HG03342 (cell line): ENCODE measurements around the gene HEMGN.
"Not testable (repeated sequence)": the region's sequence is repeated elsewhere in the genome, so short reads cannot be mapped to it uniquely, and the experiment has no call there.

Experiments
- ATAC-seq: cut with Tn5 transposase; IDR thresholded peaks from one replicate; pipeline ENCODE4 v1.9.1; 2021; ENCODE audit warnings: mild to moderate bottlenecking, moderate library complexity; ENCODE audit not compliant: unreplicated experiment

The HEMGN gene

GRCh38 chr9:97938081-97938644 is at the start of gene HEMGN:
Gene HEMGN (minus strand): TSS chr9:97938172. CDS start chr9:97938136, 36 bp downstream.
- no peak for ATAC-seq

- ATAC-seq, result no peak
These were observed 49.5 kb upstream of the HEMGN start for GRCh38 chr9:97987487-97987886.

GRCh38 chr9:97985058-97985861 is 47.3 kb upstream of the HEMGN start:
- peak; percentile 5 for ATAC-seq

GRCh38 chr9:97984188-97985057 is 46.5 kb upstream of the HEMGN start:
- ATAC-seq, result peak; percentile 22

- no peak for ATAC-seq
These were observed 45.7 kb upstream of the HEMGN start for GRCh38 chr9:97983589-97984187.

GRCh38 chr9:97982683-97983588 is 45.0 kb upstream of the HEMGN start, which contains the start of gene ANP32B:
Gene ANP32B (plus strand): TSS chr9:97983341. CDS start chr9:97983556, 215 bp downstream.
- peak; percentile 75 for ATAC-seq

GRCh38 chr9:97981846-97982682 is 44.1 kb upstream of the HEMGN start:
- ATAC-seq, result no peak

- ATAC-seq, result no peak
These were observed 43.2 kb upstream of the HEMGN start for GRCh38 chr9:97980918-97981845.

GRCh38 chr9:97980479-97980803 is 42.5 kb upstream of the HEMGN start:
- no peak for ATAC-seq

GRCh38 chr9:97979788-97980478 is 42.0 kb upstream of the HEMGN start:
- ATAC-seq, result no peak

- ATAC-seq, result no peak
These were observed 40.6 kb upstream of the HEMGN start for GRCh38 chr9:97978371-97979130.

- not testable (repeated sequence) for ATAC-seq
These were observed 38.7 kb upstream of the HEMGN start for GRCh38 chr9:97976633-97977032.

GRCh38 chr9:97975376-97975775 is 37.4 kb upstream of the HEMGN start:
- no peak for ATAC-seq

GRCh38 chr9:97972753-97973152 is 34.8 kb upstream of the HEMGN start:
- no peak for ATAC-seq

GRCh38 chr9:97970165-97970564 is 32.2 kb upstream of the HEMGN start:
- ATAC-seq, result no peak

- no peak for ATAC-seq
These were observed 31.0 kb upstream of the HEMGN start for GRCh38 chr9:97969014-97969413.

GRCh38 chr9:97966493-97966892 is 28.5 kb upstream of the HEMGN start:
- ATAC-seq, result no peak
